H1 (cell line): Measurements from ENCODE around the gene NFAM1. TPM values are rescaled to one million over a fixed set of nuclear protein-coding genes. Genes with fewer than 3 reads are reported as not detected.

Experiments used
- ASH2L ChIP-seq: fragments of 200-600, 300-600 bp; sonication (generic); IDR thresholded peaks from one replicate; pipeline ENCODE4 v1.7.1; 2017; ENCODE audit warnings: low read length
- CBX8 ChIP-seq: fragments of 300-800, 300-1000 bp; sonication (generic); IDR thresholded peaks from 2 replicates; pipeline ENCODE4 v1.7.1; 2016; ENCODE audit warnings: low read depth, low read length, borderline replicate concordance
- CHD2 ChIP-seq: IDR thresholded peaks from 2 replicates; pipeline ENCODE4 v1.6.1; 2012; ENCODE audit warnings: low read length, improper control_type of control experiment
- FOSL1 ChIP-seq: IDR thresholded peaks from 2 replicates; pipeline ENCODE4 v1.6.1; 2011; ENCODE audit warnings: mild to moderate bottlenecking, low read depth, low read length, moderate library complexity; ENCODE audit not compliant: insufficient read depth
- KDM4A ChIP-seq: IDR thresholded peaks from one replicate; pipeline ENCODE4 v1.7.1; 2012; ENCODE audit warnings: low read depth, mild to moderate bottlenecking, moderate library complexity, low read length, inconsistent platforms; ENCODE audit not compliant: severe bottlenecking
- MAFK ChIP-seq: IDR thresholded peaks from 2 replicates; pipeline ENCODE4 v1.6.1; 2012; ENCODE audit warnings: low read depth, mild to moderate bottlenecking, improper control_type of control experiment, low read length
- POU5F1 ChIP-seq: IDR thresholded peaks from 2 replicates; pipeline ENCODE4 v1.6.1; 2011; ENCODE audit warnings: low read depth, mild to moderate bottlenecking, low read length, moderate library complexity
- SP4 ChIP-seq: IDR thresholded peaks from 2 replicates; pipeline ENCODE4 v1.6.1; 2012; ENCODE audit warnings: low read length, inconsistent platforms
- ZNF274 ChIP-seq: IDR thresholded peaks from 2 replicates; pipeline ENCODE4 v1.7.0; 2012; ENCODE audit warnings: low read length, borderline replicate concordance; ENCODE audit errors: extremely low read depth
- polyA plus RNA-seq, 7 experiments: library from polyadenylated mRNA; depleted of rRNA in 3 of 7; stranded (reverse) in 5 of 7; unstranded in 2 of 7; fragments of >200 nt in 5 of 7; fragments of 200-250 nt in 2 of 7; gene quantifications; 1 replicate in 5 of 7; 2 replicates in 1 of 7; 4 replicates in 1 of 7; pipeline versions ENCODE4 v1.2.1 to v1.2.3, GENCODE V29; 2011 to 2013; ENCODE audit warnings: missing spikeins in 2 of 7, mixed read lengths in 2 of 7
- total RNA-seq: library from RNA; stranded (reverse); fragmentation: NEBNext Ultra II Directional; extraction: Animal tissue kit (Norgen Biotek cat#: 25700); gene quantifications from 2 replicates; pipeline ENCODE4 v1.2.1, GENCODE V29; 2021

The NFAM1 gene
- total and polyA plus RNA-seq, 2 of the 8 experiments (the other 6 are each of a cell fraction or from before 2014, with no cell fraction given) = 0.62 to 0.73 TPM

DNA sequence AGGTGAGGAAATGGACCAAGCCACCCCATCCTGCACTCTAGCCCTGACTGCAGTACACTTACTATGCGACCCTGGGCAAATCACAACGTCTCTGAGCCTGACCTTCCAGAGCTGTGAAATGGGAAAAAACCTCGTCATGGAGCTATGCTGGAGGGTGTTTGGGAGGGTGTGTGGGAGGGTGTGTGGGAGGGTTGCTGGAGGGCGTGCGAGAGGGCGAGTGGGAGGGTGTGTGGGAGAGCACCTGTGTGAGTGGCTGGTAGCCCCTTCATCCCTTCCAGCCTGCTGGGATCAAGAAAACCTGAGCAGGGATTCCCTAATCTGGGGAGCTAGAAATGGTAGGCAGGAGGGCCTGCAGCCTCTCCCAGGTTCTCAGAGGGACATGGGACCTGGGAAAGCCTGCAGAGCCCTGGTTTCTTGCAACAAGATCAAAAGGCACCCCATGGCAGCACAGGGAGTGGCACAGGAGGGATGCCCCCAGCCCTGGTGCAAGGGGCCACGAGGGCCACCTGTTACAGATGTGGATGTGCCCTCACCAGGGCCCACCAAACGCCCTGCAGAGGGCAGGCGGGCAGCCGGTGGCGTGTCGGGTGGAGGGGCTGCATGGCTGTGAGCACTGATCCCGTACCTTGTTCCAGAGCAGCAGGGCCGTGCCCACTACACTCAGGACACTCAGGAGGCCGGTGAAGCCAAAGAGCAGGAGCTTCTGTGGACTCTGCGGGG is 23.2 kb downstream of the NFAM1 start (continued):
- TF ChIP-seq ZNF274 = no peak
- TF ChIP-seq POU5F1 = no peak
- no peak for TF ChIP-seq FOSL1
- no peak for TF ChIP-seq MAFK
- TF ChIP-seq SP4 = no peak
- no peak for TF ChIP-seq CHD2
- TF ChIP-seq KDM4A = no peak
- TF ChIP-seq ASH2L = no peak
- TF ChIP-seq CBX8 = no peak
- TF ChIP-seq, all 59 proteins: peak for 0
